Measurements from ENCODE around the gene TMEM54.

- TF ChIP-seq EZH2phosphoT487 (IDR thresholded peaks at IDR 0.05; ENCODE audit: insufficient read depth, low read depth) (no peak), EZH2 (IDR thresholded peaks at IDR 0.05; ENCODE audit: insufficient read depth, poor library complexity, severe bottlenecking) (no peak)
These were observed 47.7 kb upstream of the TMEM54 start for GRCh38 chr1:32948905-32949304.
